AG09319 (cell line): Measurements from ENCODE around the gene BCL2L12.
"Not testable (repeated sequence)": the region's sequence is repeated elsewhere in the genome, so short reads cannot be mapped to it uniquely, and the experiment has no call there.

Experiments
- DNase-seq: peaks from one replicate; pipeline ENCODE4 v3.0.0-alpha.2; 2010; ENCODE audit warnings: low read depth; ENCODE audit errors: extremely low read depth
- CTCF ChIP-seq: IDR thresholded peaks from 2 replicates; pipeline ENCODE4 v1.5.1; 2011; ENCODE audit warnings: low read depth, mild to moderate bottlenecking, inconsistent platforms, low read length, moderate library complexity

The BCL2L12 gene

DNA sequence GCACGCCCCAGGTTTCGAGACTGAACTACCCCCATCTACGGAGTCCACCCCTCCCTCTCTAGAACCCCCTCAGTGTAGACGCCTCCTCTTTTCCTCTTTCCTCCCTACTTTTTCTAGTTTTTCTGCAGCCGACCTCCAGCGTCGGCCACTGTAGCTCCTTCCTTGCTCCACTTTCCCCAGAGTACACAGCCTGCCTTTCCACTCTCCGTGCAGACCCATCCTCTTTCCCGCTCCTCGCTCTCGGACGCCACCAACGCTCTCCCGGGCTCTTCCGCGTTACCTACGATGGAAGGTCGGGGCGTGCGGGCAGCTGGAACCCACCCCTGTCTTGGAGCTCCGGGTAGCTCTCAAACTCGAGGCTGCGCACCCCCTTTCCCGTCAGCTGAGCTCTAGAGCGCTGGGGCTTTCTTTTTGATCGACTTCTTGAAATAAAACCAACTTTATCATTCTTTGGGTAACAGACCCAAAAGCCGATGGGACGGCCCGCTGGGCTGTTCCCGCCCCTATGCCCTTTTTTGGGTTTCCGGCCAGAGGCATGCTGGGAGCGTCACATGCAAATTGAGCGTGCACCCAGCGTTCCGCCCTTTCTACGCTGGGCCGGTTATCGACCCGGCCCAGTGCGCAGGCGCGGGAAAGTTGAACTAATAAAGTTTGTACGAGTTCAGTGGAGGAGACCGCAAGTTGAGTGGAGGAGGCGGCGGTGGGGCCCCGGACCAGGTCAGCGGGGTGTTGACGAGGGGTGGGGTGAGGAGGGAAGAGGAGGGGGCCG is at the start of gene BCL2L12, which contains the start of gene IRF3:
BCL2L12 (plus strand) TSS at position 583 of the 769 bp plus-strand sequence. CDS start 760 bp downstream, outside the sequence.
IRF3 (minus strand) TSS at position 507 of the 769 bp plus-strand sequence. CDS start 1,019 bp downstream, outside the sequence.
- no peak for TF ChIP-seq CTCF
- DNase-seq: peak; percentile 89

GRCh38 chr19:49616532-49616931 is 49.2 kb upstream of the BCL2L12 start:
- no peak for DNase-seq
- TF ChIP-seq CTCF: no peak

DNA sequence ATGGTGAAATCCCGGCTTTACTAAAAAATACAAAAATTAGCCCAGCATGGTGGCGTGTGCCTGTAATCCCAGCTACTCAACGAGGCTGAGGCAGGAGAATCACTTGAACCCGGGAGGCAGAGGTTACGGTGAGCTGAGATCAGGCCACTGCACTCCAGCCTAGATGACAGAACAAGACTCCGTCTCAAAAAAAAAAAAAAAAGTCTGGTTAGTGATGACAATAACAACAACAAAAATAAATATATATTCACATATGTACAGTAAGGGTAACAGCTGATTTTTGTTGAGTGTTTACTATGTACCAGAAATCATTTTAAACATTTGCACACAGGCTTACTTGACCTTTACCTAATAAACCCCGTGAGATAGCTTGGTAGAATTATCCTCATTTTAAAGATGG is 48.8 kb upstream of the BCL2L12 start:
- TF ChIP-seq CTCF: no peak
- DNase-seq: no peak

- DNase-seq: not testable (repeated sequence)
Measured at GRCh38 chr19:49617860-49618259, 47.9 kb upstream of the BCL2L12 start.

DNA sequence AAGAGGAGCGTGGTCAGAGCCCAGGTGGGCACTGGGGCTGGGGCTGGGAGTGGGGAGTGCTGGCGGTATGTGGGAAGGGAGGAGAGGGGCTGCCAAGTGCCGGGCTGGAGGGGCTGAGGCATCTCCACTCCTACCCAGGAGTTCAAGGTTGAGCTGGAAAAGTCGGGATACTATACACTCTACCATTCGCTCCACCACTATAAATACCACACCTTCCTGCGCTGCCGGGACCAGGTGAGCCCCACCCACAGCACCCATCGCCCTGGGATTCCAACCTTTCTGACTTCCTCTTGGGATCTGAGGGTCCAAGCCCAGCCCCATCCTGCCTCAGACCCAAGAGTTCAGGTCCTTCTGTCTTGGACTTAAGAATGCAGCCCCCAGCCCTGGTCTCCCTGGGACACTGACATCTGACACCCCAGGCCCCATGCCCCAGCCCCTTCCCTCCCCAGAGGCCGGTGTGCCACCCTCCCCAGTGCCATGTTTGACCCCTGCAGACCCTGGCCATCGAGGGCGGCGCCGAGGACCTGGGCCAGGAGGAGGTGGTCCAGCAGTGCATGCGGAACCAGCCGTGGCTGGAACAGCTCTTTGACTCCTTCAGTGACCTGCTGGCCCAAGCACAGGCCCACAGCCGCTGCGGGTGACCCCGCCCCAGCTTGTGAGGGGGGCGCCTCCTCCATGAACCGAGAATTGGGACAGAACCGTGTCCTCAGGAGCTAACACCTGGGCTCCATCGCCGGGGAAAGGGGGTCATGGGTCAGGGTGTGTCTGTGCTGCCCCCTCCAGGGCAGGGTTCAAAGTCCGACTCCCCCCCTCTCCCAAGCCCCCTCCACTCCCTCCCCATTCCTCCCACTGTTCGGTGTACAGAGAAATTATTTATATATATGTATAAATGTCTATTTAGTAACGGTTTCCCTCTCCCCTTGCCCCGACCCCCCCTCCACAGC is 40.5 kb upstream of the BCL2L12 start:
- DNase-seq: no peak
- no peak for TF ChIP-seq CTCF

GRCh38 chr19:49626226-49626625 is 39.5 kb upstream of the BCL2L12 start:
- DNase-seq: no peak
- TF ChIP-seq CTCF: no peak

GRCh38 chr19:49629659-49630058 is 36.1 kb upstream of the BCL2L12 start:
- no peak for DNase-seq
- no peak for TF ChIP-seq CTCF
